GM23248 (cell line): ENCODE results near the gene LYPD6B. TPM values are rescaled to one million over a fixed set of nuclear protein-coding genes. Genes with fewer than 3 reads are reported as not detected.

Experiments
- DNase-seq: peaks from one replicate; pipeline ENCODE4 v3.0.0-alpha.2; 2015
- H2AFZ ChIP-seq: fragments of 200-600 bp; sonication (generic); 2 replicates; pipeline ENCODE4 v1.6.1; 2016; ENCODE audit warnings: antibody characterized with exemption
- H3F3A ChIP-seq: fragments of 200-600 bp; sonication (generic); 2 replicates; pipeline ENCODE4 v1.6.1; 2016; ENCODE audit warnings: mild to moderate bottlenecking, antibody characterized with exemption, mixed run types; ENCODE audit not compliant: insufficient read depth
- H3K27ac ChIP-seq: fragments of 200-600 bp; sonication (generic); 2 replicates; pipeline ENCODE4 v1.5.1; 2016; ENCODE audit warnings: mild to moderate bottlenecking
- H3K27me3 ChIP-seq: fragments of 200-600 bp; sonication (generic); replicated peaks from 2 replicates; pipeline ENCODE4 v1.6.1; 2016; ENCODE audit warnings: mild to moderate bottlenecking; ENCODE audit not compliant: insufficient read depth
- H3K36me3 ChIP-seq: fragments of 200-600 bp; sonication (generic); 2 replicates; pipeline ENCODE4 v1.6.1; 2016; ENCODE audit warnings: low read depth, mild to moderate bottlenecking
- H3K4me1 ChIP-seq: fragments of 200-600 bp; sonication (generic); 2 replicates; pipeline ENCODE4 v1.6.1; 2016; ENCODE audit warnings: mild to moderate bottlenecking; ENCODE audit not compliant: insufficient read depth
- H3K4me2 ChIP-seq: fragments of 200-600 bp; sonication (generic); one replicate; pipeline ENCODE4 v1.6.1; 2016; ENCODE audit warnings: mild to moderate bottlenecking; ENCODE audit not compliant: unreplicated experiment
- H3K4me3 ChIP-seq: fragments of 200-600 bp; sonication (generic); 2 replicates; pipeline ENCODE4 v1.5.1; 2016; ENCODE audit warnings: mild to moderate bottlenecking
- H3K79me2 ChIP-seq: fragments of 200-600 bp; sonication (generic); 2 replicates; pipeline ENCODE4 v1.6.1; 2016; ENCODE audit warnings: mild to moderate bottlenecking; ENCODE audit not compliant: insufficient read depth
- H3K9ac ChIP-seq: fragments of 200-600 bp; sonication (generic); 2 replicates; pipeline ENCODE4 v1.6.1; 2016; ENCODE audit warnings: mild to moderate bottlenecking
- H3K9me2 ChIP-seq: fragments of 200-600 bp; sonication (generic); 2 replicates; pipeline ENCODE4 v1.6.1; 2016; ENCODE audit warnings: mixed run types, mild to moderate bottlenecking, moderate library complexity; ENCODE audit not compliant: insufficient read depth
- H3K9me3 ChIP-seq: fragments of 200-600 bp; sonication (generic); one replicate; pipeline ENCODE4 v1.6.1; 2017; ENCODE audit warnings: low read depth
- H4K20me1 ChIP-seq: fragments of 200-600 bp; sonication (generic); 2 replicates; pipeline ENCODE4 v1.6.0; 2016; ENCODE audit not compliant: insufficient read depth
- EZH2 ChIP-seq: fragments of 200-600 bp; sonication (generic); IDR thresholded peaks from 2 replicates; pipeline ENCODE4 v1.6.1; 2018; ENCODE audit warnings: antibody characterized with exemption, mild to moderate bottlenecking; ENCODE audit not compliant: insufficient read depth, poor library complexity, severe bottlenecking
- EZH2phosphoT487 ChIP-seq: fragments of 200-600 bp; sonication (generic); IDR thresholded peaks from 2 replicates; pipeline ENCODE4 v1.6.1; 2018; ENCODE audit warnings: antibody characterized with exemption, moderate library complexity, mild to moderate bottlenecking, low read depth; ENCODE audit not compliant: insufficient read depth
- whole genome bisulfite sequencing, 2 experiments: methylation state at CpG; one replicate each; pipeline ENCODE4 v1.1.6; 2015 to 2017; ENCODE audit warnings: low lambda C conversion rate in 2 of 2, low coverage in 1 of 2; ENCODE audit errors: missing lambda C conversion rate in 2 of 2; 5-methylcytosine and 5-hydroxymethylcytosine counted together
- in situ Hi-C: fragments of 300-500 bp; cut with MboI; formaldehyde crosslinking; loops from 2 replicates; pipeline ENCODE4 v1.15.0; 2020
- polyA plus RNA-seq: library from polyadenylated mRNA; unstranded; fragments of >200 nt; fragmentation: Nextera tagmentation; extraction: Ambion mirVana; gene quantifications from 2 replicates; pipeline ENCODE4 v1.2.1, GENCODE V29; 2016
- total RNA-seq: library from RNA; depleted of rRNA; stranded (reverse); fragments of >200 nt; shearing (Covaris generic); gene quantifications from 2 replicates; pipeline ENCODE4 v1.2.3, GENCODE V29; 2014

Gene LYPD6B
- total and polyA plus RNA-seq, 2 experiments from 2014 or later: 3.9 to 11.4 TPM

GRCh38 chr2:149064856-149065630 is 26.5 kb downstream of the LYPD6B start:
- Histone ChIP-seq H4K20me1 (no peaks in the 10 kb centered on the region), H2AFZ (peak overlapping the region; percentile 34), H3K9me2 (no peaks in the 10 kb centered on the region), H3K9me3 (no peaks in the 10 kb centered on the region), H3K27ac (peak overlapping the region; percentile 45), H3K36me3 (no peaks in the 10 kb centered on the region), H3K9ac (no peak overlapping the region), H3K4me2 (peak overlapping the region; percentile 10), H3K27me3 (no peaks in the 10 kb centered on the region), H3K4me3 (no peak overlapping the region), H3K79me2 (no peaks in the 10 kb centered on the region), H3K4me1 (peaks cover 34% of the 10 kb centered on the region), H3F3A (peaks cover 30% of the 10 kb centered on the region)
- in situ Hi-C loops: no loop called here
- DNase-seq: peak; percentile 42
- WGBS, 2 experiments: 47 to 61% methylated on average over 5 of the region's 5 CpGs
- TF ChIP-seq EZH2 (no peak), EZH2phosphoT487 (no peak)

GRCh38 chr2:149068225-149068995 is 29.9 kb downstream of the LYPD6B start:
- peak; percentile 35 for DNase-seq
- Histone ChIP-seq H4K20me1 (no peaks in the 10 kb centered on the region), H2AFZ (0 out of 2 replicates have a peak overlapping the region, but pooled peaks have one; percentile 7), H3K4me1 (peaks cover 41% of the 10 kb centered on the region), H3K4me3 (no peak overlapping the region), H3F3A (peaks cover 43% of the 10 kb centered on the region), H3K27me3 (no peaks in the 10 kb centered on the region), H3K79me2 (no peaks in the 10 kb centered on the region), H3K27ac (peak overlapping the region; percentile 86), H3K4me2 (peak overlapping the region; percentile 32), H3K9me2 (no peaks in the 10 kb centered on the region), H3K9ac (peak overlapping the region; percentile 50), H3K36me3 (no peaks in the 10 kb centered on the region), H3K9me3 (no peaks in the 10 kb centered on the region)
- in situ Hi-C loops: no loop called here
- TF ChIP-seq EZH2phosphoT487 (no peak), EZH2 (no peak)
- 71 to 73% methylated on average over 6 of the region's 6 CpGs for WGBS, 2 experiments

- TF ChIP-seq EZH2 (no peak), EZH2phosphoT487 (no peak)
- peaks cover 39% of the 10 kb centered on the region for H3F3A ChIP-seq
- no peaks in the 10 kb centered on the region for H4K20me1 ChIP-seq
Observed at GRCh38 chr2:149068996-149069888, 30.7 kb downstream of the LYPD6B start.

More at GRCh38 chr2:149068996-149069888, 30.7 kb downstream of the LYPD6B start:
- H3K36me3 ChIP-seq: no peaks in the 10 kb centered on the region
- H3K4me1 ChIP-seq: peaks cover 40% of the 10 kb centered on the region
- H3K4me2 ChIP-seq: peak overlapping the region; percentile 32
- peak; percentile 90 for DNase-seq
- peak overlapping the region; percentile 86 for H3K27ac ChIP-seq
- WGBS, 2 experiments: 23 to 26% methylated on average over 5 of the region's 5 CpGs
- H3K9ac ChIP-seq: peak overlapping the region; percentile 50
- H3K4me3 ChIP-seq: no peak overlapping the region
- H2AFZ ChIP-seq: no peak overlapping the region
- no peaks in the 10 kb centered on the region for H3K9me3 ChIP-seq
- H3K9me2 ChIP-seq: no peaks in the 10 kb centered on the region
- no peaks in the 10 kb centered on the region for H3K27me3 ChIP-seq
- H3K79me2 ChIP-seq: no peaks in the 10 kb centered on the region
- in situ Hi-C loops: no loop called here
